Measurements from ENCODE around the gene HOXD4.

Gene HOXD4

DNA sequence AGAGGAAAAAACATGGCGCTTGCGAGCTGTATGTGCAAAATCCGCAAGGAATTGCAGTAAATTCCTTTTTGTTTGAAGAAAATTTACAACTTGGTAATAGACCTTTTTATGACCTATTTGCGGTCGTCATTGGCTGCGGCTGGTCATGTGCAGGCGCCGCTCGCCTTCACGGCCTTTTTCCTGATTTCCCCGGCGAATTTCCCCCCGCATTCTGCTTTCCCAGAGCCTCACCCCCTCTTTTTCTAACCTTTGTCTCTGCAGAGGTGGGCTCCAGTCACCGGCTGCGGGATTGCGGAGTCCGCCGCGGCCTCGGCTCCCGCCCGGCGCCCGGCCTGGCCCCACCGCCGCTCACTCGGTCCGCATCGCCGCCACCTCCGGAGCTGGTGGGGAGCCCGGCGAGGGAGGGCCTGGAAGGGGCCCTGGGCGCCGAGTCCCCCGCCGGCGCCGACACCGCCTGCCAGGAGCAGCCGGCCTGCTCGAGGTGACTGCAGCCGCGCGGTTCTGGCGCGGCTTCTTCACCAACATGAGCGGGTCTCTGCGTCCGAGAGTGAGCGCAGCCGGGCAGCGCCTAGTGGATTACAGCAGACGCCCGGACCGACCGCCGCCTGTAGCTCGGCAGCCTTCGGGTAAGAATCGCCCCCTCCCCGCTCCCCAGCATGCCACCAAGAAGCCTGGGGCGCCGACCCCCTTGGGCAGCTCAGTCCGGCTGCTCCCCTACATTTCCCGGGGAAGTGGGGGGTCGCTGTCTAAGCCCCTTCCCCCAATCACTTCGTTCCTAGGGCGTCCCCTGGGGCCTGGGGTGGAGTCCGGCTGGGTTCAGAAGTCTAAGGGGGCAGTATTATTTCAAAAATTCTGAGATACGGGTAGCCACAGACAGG, 14.7 kb upstream of the HOXD4 start:
- H3K9me3 ChIP-seq (ENCODE audit: control insufficient read depth, insufficient read depth, low read length), result no peaks in the 10 kb centered on the region
- H3K4me3 ChIP-seq (ENCODE audit: low read length), result no peak overlapping the region
- no peaks in the 10 kb centered on the region for H3K79me2 ChIP-seq (ENCODE audit: control insufficient read depth, low read length)
- peaks cover 3% of the 10 kb centered on the region; the same call in 1 of the 2 replicates for H3K4me1 ChIP-seq (ENCODE audit: control insufficient read depth, low read length)
- H3K4me2 ChIP-seq (ENCODE audit: low read length), result no peak overlapping the region
- TF ChIP-seq, protein P1, sequence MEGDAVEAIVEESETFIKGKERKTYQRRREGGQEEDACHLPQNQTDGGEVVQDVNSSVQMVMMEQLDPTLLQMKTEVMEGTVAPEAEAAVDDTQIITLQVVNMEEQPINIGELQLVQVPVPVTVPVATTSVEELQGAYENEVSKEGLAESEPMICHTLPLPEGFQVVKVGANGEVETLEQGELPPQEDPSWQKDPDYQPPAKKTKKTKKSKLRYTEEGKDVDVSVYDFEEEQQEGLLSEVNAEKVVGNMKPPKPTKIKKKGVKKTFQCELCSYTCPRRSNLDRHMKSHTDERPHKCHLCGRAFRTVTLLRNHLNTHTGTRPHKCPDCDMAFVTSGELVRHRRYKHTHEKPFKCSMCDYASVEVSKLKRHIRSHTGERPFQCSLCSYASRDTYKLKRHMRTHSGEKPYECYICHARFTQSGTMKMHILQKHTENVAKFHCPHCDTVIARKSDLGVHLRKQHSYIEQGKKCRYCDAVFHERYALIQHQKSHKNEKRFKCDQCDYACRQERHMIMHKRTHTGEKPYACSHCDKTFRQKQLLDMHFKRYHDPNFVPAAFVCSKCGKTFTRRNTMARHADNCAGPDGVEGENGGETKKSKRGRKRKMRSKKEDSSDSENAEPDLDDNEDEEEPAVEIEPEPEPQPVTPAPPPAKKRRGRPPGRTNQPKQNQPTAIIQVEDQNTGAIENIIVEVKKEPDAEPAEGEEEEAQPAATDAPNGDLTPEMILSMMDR (IDR thresholded peaks at IDR 0.05; ENCODE audit: low read depth, low read length, poor library complexity, severe bottlenecking), result no peak
- no peak for TF ChIP-seq EZH2phosphoT487 (IDR thresholded peaks at IDR 0.05; ENCODE audit: borderline replicate concordance, low read length)
- no peaks in the 10 kb centered on the region for H3K36me3 ChIP-seq (ENCODE audit: control insufficient read depth, low read length)
- H3K9me2 ChIP-seq (replicated peaks; ENCODE audit: control insufficient read depth, low read length), result no peaks in the 10 kb centered on the region
- no peaks in the 10 kb centered on the region for H3F3A ChIP-seq (ENCODE audit: control insufficient read depth, insufficient read depth)
- H3K27ac ChIP-seq (ENCODE audit: low read depth, low read length), result no peak overlapping the region
- no peaks in the 10 kb centered on the region for H4K20me1 ChIP-seq (ENCODE audit: control insufficient read depth, insufficient read depth, low read depth, low read length)
- H3K27me3 ChIP-seq (ENCODE audit: control insufficient read depth, low read length), result peaks cover 8% of the 10 kb centered on the region; the same call in 1 of the 2 replicates

- no peaks in the 10 kb centered on the region for H3K9me2 ChIP-seq (replicated peaks; ENCODE audit: control insufficient read depth, low read length)
- H3K79me2 ChIP-seq (ENCODE audit: control insufficient read depth, low read length), result no peaks in the 10 kb centered on the region
- H4K20me1 ChIP-seq (ENCODE audit: control insufficient read depth, insufficient read depth, low read depth, low read length), result no peaks in the 10 kb centered on the region
- no peaks in the 10 kb centered on the region for H3K36me3 ChIP-seq (ENCODE audit: control insufficient read depth, low read length)
- no peaks in the 10 kb centered on the region for H3F3A ChIP-seq (ENCODE audit: control insufficient read depth, insufficient read depth)
- TF ChIP-seq EZH2phosphoT487 (IDR thresholded peaks at IDR 0.05; ENCODE audit: borderline replicate concordance, low read length), result no peak
- TF ChIP-seq, protein P1 (IDR thresholded peaks at IDR 0.05; ENCODE audit: low read depth, low read length, poor library complexity, severe bottlenecking), result no peak
- H3K27me3 ChIP-seq (ENCODE audit: control insufficient read depth, low read length), result peaks cover 8% of the 10 kb centered on the region; the same call in 1 of the 2 replicates
- H3K27ac ChIP-seq (ENCODE audit: low read depth, low read length), result no peak overlapping the region
- H3K4me2 ChIP-seq (ENCODE audit: low read length), result no peak overlapping the region
- H3K9me3 ChIP-seq (ENCODE audit: control insufficient read depth, insufficient read depth, low read length), result no peaks in the 10 kb centered on the region
- H3K4me1 ChIP-seq (ENCODE audit: control insufficient read depth, low read length), result peaks cover 3% of the 10 kb centered on the region; the same call in 1 of the 2 replicates
- no peak overlapping the region for H3K4me3 ChIP-seq (ENCODE audit: low read length)
Observed at GRCh38 chr2:176137252-176137580, 14.1 kb upstream of the HOXD4 start.

GRCh38 chr2:176137906-176138305, 13.4 kb upstream of the HOXD4 start:
- Histone ChIP-seq H3K9me3 (ENCODE audit: control insufficient read depth, insufficient read depth, low read length) (no peaks in the 10 kb centered on the region), H4K20me1 (ENCODE audit: control insufficient read depth, insufficient read depth, low read depth, low read length) (no peaks in the 10 kb centered on the region), H3K4me3 (ENCODE audit: low read length) (no peak overlapping the region), H3K9me2 (replicated peaks; ENCODE audit: control insufficient read depth, low read length) (no peaks in the 10 kb centered on the region), H3F3A (ENCODE audit: control insufficient read depth, insufficient read depth) (no peaks in the 10 kb centered on the region), H3K4me2 (ENCODE audit: low read length) (no peak overlapping the region), H3K4me1 (ENCODE audit: control insufficient read depth, low read length) (peaks cover 3% of the 10 kb centered on the region; the same call in 1 of the 2 replicates), H3K27me3 (ENCODE audit: control insufficient read depth, low read length) (peaks cover 8% of the 10 kb centered on the region; the same call in 1 of the 2 replicates), H3K36me3 (ENCODE audit: control insufficient read depth, low read length) (no peaks in the 10 kb centered on the region), H3K79me2 (ENCODE audit: control insufficient read depth, low read length) (no peaks in the 10 kb centered on the region), H3K27ac (ENCODE audit: low read depth, low read length) (no peak overlapping the region)
- TF ChIP-seq EZH2phosphoT487 (IDR thresholded peaks at IDR 0.05; ENCODE audit: borderline replicate concordance, low read length), result no peak
- TF ChIP-seq, protein P1 (IDR thresholded peaks at IDR 0.05; ENCODE audit: low read depth, low read length, poor library complexity, severe bottlenecking), result no peak
